NCI-H1930 (cell line): ENCODE results near the gene HECTD2.
"Not testable (repeated sequence)": the region's sequence is repeated elsewhere in the genome, so short reads cannot be mapped to it uniquely, and the experiment has no call there.

Experiments
- DNase-seq, 2 experiments: peaks; one replicate each; lab custom pipeline; 2025; lab: John Stamatoyannopoulos, UW

The HECTD2 gene

DNA sequence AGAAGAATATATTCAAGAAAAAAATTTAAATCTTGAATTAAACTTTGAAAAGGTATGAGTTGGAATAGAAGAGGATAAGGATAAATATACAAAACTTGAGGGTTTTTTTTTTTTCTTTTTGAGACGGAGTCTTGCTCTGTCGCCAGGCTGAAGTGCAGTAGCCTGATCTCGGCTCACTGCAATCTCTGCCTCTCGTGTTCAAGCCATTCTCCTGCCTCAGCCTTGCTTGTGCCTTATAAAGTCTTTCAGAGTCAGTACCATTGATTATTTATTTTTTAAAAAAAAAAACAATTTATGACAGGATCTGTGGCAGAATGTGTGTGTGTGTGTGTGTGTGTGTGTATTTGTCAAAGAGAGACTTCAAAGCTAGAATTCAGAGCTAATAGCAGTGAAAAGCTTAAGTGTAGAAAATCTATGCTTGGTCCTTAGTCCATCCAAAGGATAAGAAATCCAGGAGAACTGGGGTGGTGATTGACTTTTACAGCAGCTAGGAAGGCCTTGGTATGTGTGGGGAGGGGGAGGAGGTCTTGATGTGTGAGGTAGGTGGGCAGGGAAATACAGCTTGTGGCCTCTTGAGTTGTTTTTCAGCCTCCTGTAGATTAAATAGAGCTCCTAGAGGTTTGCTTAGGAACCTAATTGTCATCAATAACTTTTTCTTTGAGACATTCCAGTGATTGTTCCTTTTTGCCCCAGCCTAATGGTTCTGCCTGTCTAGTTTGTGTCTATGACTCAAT, 2.4 kb downstream of the HECTD2 start:
- DNase-seq = no peak

DNA sequence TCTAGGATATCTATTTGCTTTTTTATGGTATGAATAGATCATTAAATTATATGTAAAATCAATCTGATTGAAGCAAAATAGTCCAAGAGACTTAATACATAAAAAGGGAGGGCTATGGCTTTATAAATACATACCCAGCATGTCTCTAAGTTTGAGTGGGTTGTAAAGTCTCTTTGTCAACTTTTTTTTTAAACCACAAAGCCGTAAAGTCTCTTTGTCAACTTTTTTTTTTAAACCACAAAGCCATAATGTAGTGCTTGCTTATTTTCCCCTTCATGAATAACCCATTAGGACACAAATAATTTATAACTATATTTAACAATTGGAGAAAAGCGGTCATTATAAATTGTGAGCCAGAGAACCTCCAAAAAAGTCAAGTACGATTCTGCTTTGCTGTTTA, 5.7 kb downstream of the HECTD2 start:
- DNase-seq = no peak

DNA sequence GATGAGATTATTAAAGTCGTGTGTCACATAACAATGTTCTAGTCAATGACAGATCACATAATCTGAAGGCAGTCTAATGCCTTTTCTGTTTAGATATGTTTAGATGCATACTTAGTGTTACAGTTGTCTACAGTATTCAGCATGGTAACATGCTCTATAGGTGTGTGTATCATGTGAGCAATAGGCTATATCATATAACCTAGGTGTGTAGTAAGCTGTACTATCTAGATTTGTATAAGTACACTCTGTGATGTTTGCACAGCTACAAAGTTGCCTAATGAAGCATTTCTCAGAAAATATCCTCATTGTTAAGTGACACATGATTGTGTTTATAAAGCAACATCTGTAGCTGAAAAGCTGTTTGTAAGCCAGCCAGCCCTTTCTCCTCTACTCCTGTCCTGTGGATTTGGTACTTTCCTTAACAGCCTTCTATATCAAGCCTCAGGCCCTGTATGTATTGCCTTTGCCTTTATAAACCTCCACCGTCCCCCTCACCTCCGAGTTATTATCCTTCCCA, 6.3 kb downstream of the HECTD2 start:
- no peak for DNase-seq

DNA sequence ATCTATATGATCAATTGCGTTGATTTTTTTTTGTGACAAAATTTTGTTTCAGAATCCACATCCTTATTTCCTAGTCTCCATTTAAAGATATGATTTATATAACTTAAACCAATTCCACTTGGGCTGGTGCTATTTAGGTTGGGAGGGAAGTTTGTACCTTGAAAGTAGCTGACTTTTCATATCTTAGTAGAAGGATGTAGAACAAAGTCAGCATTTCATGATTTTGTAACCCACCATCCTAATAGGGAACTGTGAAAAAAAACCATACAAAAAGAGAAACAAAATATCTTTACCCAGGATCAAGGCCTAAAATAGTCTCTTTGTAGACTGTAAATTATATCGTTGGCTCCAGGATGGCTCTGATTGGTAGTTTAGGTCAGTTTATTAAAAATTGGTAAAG, 8.3 kb downstream of the HECTD2 start:
- DNase-seq = no peak

DNA sequence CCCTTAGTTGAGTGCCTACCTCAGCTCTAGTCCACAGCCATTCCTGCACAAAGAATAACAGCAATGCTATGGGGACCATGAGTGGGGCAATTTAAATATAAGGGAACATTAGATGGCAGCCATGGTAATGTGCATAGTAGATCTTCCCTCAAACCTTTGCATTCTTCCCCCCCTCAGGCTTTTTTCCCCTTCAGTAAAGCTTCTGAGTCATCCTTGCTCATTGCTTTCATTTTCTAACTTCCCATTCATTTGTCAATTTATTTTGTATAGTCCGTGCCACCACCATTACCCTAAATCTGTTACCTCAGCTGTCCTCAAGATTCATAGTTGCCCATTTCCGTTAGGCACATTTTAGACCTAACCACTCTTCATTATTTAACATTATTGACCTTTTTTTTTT, 10.7 kb downstream of the HECTD2 start:
- no peak for DNase-seq

DNA sequence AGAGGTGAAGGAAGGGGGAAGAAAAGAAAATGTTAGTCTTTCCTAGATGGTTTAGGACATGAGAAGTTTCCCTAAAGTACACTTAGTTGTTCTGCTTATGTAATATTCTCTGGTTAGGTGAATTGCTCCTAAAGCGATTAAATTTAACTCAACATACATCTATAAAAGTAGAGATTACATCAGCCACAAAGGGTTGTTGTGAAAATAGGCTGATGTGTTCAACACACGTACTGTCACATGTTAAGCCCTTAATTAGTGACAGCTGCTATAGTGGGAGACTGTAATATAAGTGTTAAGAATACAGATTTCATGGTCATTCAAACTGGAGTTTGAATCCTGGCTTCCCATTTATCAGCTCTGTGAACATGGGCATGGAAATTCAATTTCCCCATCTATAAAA, 12.8 kb downstream of the HECTD2 start:
- no peak for DNase-seq

DNA sequence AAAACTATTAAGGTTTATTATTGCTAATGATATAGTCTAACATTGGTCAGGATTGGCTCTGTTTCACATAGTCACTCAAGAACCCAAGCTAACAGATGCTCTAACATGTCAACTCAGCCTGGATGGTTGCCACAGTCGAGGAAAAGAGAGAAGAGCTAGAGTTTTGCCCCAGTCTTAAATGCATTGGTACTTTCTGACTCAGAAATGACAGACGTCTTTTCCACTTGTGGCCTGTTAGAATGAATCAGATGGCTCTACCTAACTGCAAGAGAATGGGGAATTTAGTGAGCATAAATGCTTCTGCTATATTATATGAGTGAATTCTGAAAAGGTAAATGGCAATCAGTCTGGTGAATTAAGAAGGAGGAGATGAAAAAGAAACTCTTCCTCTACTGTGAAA, 13.9 kb downstream of the HECTD2 start:
- no peak for DNase-seq

DNA sequence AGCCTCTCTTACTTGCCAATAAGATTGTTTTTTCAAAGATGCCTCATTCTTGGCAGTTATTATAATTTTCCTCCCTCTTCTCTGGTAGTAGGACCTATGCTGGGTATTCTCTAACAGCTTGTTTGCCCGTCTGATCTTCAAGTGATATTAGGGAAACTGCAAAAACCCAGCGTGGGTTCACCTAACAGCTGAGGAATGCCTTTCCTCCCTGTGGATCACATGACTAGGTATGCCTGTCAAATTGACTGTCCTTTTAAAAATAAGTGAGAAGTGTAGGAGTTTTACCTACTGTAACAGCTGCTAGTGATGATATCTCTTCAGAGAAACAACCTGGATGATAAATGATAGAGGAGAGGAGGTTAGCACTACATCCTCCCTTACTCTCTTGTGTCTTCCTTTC, 22.0 kb downstream of the HECTD2 start:
- no peak for DNase-seq

DNA sequence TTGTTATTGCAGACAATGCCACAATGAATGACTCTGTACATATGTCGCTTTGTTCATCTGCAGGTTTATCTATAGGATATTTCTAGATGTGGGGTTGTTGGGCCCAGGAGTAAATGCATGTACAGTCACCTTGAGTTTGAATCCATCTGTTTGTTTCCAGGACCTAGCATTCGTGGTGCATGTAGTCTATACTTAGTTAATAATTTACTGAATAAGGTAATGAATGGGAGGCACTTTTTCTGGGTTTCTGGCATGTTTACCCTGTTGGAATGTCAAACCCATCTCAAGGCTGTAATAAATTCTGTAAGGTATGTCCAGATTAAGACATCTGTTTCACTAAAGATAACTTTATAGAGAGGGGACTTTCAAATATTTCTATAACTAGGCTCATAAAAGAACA, 23.5 kb downstream of the HECTD2 start:
- DNase-seq = no peak

DNA sequence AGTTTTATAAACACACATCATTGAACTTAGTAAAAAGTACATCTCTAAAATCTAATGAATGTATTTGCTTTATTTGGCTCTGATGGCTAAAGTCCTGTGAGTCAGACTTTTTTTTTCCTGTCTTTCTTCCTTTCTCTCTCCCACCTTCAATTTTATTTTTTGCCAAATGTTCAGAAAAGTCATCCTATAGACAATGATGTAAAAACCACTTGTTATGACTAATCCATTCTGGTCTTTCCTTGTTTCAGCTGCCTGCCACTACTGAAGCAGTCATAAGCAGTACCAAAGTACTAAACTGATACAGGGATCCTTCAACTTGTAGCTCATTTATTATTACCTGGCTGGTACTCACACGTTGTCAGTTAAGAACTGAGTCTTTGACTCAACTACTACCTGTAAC, 23.9 kb downstream of the HECTD2 start:
- no peak for DNase-seq

DNA sequence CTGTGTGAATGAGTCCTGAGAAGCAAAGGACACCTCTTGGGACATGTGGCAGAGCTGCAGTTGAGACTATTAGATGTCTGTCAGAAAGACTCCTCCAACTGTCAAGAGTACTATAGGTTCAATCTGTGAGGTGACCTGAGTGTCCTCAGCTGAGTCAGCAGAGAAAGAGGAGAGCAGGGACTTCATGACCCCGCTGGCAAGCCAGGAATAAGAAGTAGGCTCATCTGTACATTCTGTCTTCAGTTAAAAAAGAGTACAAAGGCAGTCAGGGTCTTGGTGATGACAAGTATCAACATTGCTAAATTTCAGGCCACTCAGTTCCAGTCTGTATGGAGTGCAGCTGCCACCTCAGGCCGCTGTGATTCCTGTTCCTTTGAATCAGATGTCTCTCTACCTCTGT, 25.1 kb downstream of the HECTD2 start:
- no peak for DNase-seq

DNA sequence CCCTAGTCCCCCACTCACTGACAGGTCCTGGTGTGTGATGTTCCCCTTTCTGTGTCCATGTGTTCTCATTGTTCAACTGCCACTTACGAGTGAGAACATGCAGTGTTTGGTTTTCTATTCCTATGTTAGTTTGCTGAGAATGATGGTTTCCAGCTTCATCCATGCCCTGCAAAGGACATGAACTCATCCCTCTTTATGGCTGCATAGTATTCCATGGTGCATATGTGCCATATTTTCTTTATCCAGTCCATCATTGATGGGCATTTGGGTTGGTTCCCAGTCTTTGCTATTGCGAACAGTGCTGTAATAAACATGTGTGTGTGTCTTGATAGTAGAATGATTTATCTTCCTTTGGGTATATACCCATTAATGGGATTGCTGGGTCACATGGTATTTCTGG, 28.1 kb downstream of the HECTD2 start:
- not testable (repeated sequence) for DNase-seq

DNA sequence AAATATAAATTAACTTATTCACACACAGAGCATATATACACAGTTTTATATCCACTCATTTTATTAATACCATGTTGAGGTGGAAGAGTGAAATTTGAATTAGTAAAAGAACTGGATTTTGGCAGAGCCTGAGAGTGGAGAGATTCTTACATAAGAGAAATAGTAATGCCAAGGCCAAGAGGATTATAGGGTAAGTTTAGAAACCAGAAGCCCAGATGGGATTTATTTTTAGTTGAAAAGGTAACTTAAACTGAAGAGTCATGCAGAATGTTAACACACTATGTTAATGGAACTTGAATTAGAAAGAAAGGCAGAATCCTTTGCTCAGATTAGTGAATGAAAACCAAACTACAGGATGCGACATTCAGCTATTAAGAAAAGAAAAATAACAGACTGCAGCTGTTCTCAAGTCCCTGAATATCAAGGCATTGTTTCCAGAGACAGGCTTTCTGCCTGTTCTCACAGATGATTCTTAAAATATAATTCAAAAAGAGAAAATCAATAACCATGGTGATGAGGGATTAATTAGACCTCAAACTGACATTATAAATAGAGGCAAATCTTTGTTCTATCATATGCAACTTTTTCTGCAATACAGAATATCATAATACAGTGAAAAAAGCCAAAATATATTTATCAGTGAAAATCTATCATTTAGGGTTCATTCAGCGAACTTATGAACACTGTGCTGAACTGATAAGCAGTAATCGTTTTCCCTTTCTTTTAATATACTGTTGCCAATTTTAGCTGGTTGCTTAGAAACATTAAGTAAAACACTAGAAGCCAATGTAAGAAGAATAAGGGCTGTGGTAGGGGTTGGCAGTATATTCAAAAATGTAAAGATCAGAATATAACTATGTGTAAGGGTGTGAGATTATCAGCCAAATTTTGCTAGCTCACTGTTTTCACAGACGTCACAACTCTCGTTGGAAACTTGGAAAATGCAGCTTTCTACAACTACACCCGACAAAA, 34.4 kb downstream of the HECTD2 start:
- DNase-seq = no peak

DNA sequence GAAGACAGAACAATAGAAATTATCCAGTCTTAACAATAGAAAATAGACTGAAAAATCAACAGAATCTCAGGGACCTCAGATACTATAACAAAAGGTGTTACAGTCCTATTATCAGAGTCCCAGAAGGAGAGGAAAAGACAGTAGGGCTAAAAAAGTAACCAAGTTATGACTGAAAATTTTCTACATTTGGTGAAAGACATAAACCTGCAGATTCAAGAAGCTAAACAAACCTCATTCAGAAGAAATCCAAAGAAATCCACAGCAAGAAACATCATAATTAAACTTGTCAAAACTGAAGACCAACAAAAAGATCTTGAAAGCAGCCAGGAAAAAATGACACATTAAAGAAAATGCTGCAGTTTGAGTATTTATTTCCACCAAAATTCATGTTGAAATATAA, 41.9 kb downstream of the HECTD2 start:
- DNase-seq = no peak

DNA sequence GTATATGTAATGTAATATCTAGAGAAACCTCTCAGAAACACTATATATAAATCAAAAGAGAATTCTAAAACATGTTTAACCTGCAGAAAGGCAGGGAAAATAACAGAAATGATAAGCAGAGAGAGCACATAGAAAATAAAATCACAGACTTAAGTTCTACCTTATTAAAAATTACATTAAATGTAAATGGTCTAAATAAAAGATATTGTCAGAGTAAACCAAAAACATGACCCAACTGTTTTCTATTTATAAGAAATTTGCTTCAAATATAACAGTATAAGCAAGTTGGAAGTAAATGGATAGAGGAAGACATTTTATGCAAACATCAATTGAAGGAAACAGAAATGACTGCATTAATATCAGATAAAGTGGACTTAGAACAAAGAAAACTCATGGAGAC, 43.4 kb downstream of the HECTD2 start:
- no peak for DNase-seq

DNA sequence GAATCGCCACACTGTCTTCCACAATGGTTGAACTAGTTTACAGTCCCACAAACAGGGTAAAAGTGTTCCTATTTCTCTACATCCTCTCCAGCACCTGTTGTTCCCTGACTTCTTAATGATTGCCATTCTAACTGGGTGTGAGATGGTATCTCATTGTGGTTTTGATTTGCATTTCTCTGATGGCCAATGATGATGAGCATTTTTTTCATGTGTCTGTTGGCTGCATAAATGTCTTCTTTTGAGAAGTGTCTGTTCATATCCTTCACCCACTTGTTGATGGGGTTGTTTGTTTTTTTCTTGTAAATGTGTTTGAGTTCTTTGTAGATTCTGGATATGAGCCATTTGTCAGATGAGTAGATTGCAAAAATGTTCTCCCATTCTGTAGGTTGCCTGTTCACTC, 45.0 kb downstream of the HECTD2 start:
- not testable (repeated sequence) for DNase-seq

DNA sequence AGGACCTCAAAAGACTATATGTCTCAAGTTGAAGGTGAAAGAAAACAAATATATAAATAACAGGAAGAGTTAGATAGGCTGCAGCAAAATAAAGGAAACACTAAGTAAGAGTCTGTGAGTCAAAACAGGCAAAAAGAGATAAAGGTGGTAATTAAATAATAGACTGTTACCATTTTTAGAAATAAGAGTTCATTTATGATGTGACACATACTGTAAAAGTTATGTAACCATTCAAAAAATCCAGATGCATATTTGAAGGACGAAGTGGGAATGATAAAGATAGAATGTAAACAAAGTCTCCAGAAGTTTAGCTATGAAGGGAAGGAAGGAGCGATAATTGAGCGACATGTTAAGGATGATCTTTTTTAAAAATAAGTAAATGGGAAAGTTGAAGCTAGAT, 50.5 kb downstream of the HECTD2 start:
- no peak for DNase-seq

DNA sequence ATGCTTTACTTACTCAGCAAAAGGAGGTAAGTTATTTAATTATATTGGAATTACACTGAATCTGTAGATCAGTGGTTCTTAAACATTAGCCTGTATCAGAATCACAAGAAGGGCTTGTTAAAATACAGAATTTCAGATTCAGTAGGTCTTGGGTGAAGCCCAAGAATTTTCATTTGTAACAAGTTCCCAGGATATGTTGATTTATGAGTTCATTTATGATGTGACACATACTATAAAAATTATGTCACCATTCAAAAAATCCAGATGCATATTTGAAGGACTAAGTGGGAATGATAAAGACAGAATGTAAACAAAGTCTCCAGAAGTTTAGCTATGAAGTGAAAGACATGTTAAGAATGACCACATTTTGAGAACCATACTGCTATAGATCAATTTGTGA, 52.3 kb downstream of the HECTD2 start:
- no peak for DNase-seq

DNA sequence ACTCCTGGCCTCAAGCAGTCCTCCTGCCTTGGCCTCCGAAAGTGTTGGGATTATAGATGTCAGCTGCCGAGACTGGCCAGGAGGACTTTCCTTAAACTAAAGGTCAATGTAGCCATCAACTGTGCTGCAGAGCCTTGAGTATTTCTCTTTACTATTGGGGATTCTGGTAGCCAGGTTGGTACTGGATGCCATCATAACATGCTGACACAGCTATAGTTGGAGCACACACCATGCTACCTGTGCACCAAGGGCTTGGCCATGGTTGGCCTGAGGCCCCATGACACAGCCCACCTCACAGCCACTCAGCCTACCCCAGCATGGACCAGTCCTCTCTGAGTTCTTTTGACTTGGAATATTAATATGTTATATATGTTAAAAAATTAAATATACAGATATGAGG, 54.4 kb downstream of the HECTD2 start:
- DNase-seq = no peak

DNA sequence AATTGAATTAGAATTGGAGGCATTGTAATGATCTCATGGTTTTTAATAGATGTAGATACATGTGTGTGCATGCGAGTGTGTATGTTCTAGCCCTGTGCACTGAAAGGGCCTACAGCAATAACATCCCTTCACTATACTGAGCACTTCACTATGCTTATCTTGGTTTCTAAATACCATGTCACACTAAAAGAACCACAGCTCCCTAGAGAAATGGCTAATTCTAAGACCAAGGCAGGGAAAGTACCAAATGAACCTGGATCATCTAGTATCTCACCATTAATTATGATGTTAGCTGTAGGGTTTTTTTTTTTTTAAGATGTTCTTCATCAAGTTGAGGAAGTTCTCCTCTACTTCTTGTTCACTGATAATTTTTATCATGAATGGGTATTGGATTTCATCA, 55.1 kb downstream of the HECTD2 start:
- no peak for DNase-seq

DNA sequence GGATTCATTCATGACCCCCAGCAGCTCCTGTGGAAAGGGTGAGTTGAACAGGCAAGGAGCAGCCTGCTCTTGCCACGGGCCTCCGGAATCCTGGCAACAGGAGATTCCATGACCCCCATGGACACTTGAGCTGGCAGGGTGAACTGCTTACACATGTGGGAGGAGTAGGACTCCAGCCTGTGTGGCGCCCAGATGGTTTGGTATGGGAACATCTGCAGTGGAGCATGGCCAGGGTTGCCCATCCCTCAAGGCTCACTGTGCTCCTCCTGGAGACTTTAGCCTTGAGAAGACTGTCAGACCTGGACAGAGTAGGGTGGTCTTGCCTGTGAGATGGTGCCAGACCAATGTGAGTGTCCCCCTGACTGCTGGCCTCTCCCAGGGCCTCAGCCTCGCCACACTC, 57.0 kb downstream of the HECTD2 start:
- DNase-seq = no peak

DNA sequence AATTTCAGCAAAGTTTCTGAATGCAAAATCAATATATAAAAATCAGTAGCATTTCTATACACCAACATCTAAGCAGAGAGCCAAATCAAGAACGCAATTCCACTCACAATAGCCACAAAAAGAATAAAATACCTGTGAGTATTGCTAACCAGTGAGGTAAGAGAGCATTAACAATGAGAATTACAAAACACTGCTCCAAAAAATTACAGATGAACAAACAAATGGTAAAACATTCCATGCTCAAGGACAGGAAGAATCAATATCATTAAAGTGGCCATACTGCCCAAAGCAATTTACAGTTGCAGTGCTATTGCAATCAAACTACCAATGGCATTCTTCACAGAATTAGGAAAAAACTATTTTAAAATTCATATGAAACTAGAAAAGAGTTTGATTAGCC, 61.5 kb downstream of the HECTD2 start:
- DNase-seq = no peak

DNA sequence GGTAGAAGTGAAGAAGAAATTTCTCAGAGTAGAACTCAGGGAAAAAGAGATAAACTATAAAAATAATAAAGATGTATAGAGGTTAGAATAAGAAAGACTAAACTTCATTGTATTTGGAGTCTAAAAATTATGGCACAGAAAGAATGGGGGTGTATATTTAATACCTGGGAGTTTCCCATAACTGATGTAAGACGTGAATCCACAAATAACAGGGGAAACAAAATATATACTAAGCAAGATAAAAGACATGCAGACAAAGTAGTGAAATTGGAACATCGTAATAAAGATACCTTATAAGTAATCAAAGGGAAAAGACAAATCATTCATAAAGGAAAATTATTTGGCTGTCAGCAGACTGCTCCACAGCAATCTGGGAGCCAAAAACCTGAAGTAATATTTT, 62.8 kb downstream of the HECTD2 start:
- no peak for DNase-seq
